ENCODE measurements around the gene MEN1.
A peak's percentile ranks its signal among the peaks of the same experiment; 100 is the strongest.

MEN1 gene

GRCh38 chr11:64810271-64810890 lies at the start of gene MEN1:
TSS of gene MEN1 (minus strand) at chr11:64810551. CDS start at chr11:64810109, 442 bp downstream.
- DNase-seq (ENCODE audit: low spot score): peak; percentile 82

GRCh38 chr11:64859542-64860414 lies 49.4 kb upstream of the MEN1 start:
- DNase-seq (ENCODE audit: low spot score): peak; percentile 78

GRCh38 chr11:64858467-64859263 lies 48.3 kb upstream of the MEN1 start:
- DNase-seq (ENCODE audit: low spot score): no peak

GRCh38 chr11:64857485-64857884 lies 47.1 kb upstream of the MEN1 start:
- no peak for DNase-seq (ENCODE audit: low spot score)

GRCh38 chr11:64856382-64857227 lies 46.3 kb upstream of the MEN1 start:
- no peak for DNase-seq (ENCODE audit: low spot score)

- DNase-seq (ENCODE audit: low spot score): no peak
These were observed 45.4 kb upstream of the MEN1 start for GRCh38 chr11:64855596-64856304.

- no peak for DNase-seq (ENCODE audit: low spot score)
These were observed 44.5 kb upstream of the MEN1 start for GRCh38 chr11:64854534-64855502.

- DNase-seq (ENCODE audit: low spot score): no peak
These were observed 43.8 kb upstream of the MEN1 start for GRCh38 chr11:64854157-64854533.

GRCh38 chr11:64853709-64854108 lies 43.4 kb upstream of the MEN1 start:
- DNase-seq (ENCODE audit: low spot score): no peak

GRCh38 chr11:64852804-64853509 lies 42.6 kb upstream of the MEN1 start:
- no peak for DNase-seq (ENCODE audit: low spot score)

- DNase-seq (ENCODE audit: low spot score): peak; percentile 76
These were observed 41.5 kb upstream of the MEN1 start for GRCh38 chr11:64851831-64852351.

- DNase-seq (ENCODE audit: low spot score): peak; percentile 85
These were observed 40.7 kb upstream of the MEN1 start for GRCh38 chr11:64850979-64851567.

GRCh38 chr11:64849598-64850356 lies 39.4 kb upstream of the MEN1 start:
- DNase-seq (ENCODE audit: low spot score): no peak

GRCh38 chr11:64848826-64849597 lies 38.7 kb upstream of the MEN1 start:
- peak; percentile 72 for DNase-seq (ENCODE audit: low spot score)

- peak; percentile 34 for DNase-seq (ENCODE audit: low spot score)
These were observed 38.0 kb upstream of the MEN1 start for GRCh38 chr11:64848214-64848825.

GRCh38 chr11:64846998-64847666 lies 36.8 kb upstream of the MEN1 start:
- peak; percentile 89 for DNase-seq (ENCODE audit: low spot score)
